ENCODE results near the gene BCL11A.

DNA sequence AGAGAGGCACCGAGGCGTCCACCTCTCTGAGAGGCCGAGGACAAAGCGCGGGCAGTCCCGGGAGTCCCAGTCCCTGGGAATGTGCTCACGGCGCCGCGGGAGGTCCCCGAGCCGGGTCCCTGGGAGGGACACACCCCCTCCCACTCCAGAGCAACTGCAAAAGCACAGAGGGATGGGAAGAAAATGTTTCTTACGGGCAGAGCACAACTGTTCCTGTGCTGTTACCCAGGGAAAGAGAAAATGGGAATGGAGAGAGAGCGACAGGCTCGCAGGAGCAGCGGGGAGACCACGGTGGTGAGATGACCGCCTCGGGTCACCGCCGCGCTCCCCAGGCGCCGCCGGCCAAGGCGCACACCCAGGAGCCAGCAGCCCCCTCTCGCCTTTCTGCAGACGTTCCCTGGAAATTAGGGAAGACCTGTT, 1.2 kb upstream of the BCL11A start:
- TF ChIP-seq, protein P1, sequence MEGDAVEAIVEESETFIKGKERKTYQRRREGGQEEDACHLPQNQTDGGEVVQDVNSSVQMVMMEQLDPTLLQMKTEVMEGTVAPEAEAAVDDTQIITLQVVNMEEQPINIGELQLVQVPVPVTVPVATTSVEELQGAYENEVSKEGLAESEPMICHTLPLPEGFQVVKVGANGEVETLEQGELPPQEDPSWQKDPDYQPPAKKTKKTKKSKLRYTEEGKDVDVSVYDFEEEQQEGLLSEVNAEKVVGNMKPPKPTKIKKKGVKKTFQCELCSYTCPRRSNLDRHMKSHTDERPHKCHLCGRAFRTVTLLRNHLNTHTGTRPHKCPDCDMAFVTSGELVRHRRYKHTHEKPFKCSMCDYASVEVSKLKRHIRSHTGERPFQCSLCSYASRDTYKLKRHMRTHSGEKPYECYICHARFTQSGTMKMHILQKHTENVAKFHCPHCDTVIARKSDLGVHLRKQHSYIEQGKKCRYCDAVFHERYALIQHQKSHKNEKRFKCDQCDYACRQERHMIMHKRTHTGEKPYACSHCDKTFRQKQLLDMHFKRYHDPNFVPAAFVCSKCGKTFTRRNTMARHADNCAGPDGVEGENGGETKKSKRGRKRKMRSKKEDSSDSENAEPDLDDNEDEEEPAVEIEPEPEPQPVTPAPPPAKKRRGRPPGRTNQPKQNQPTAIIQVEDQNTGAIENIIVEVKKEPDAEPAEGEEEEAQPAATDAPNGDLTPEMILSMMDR (IDR thresholded peaks at IDR 0.05; ENCODE audit: insufficient read depth, low read depth, low read length) = no peak
- TF ChIP-seq EZH2 (IDR thresholded peaks at IDR 0.05; ENCODE audit: insufficient read depth, low read length) = no peak
